IMR-90 (cell line): ENCODE data around the gene LINGO4. TPM values are rescaled to one million over a fixed set of nuclear protein-coding genes. Genes with fewer than 3 reads are reported as not detected.

Experiments
- ATAC-seq: fragments of 200-7000 bp; cut with Tn5 transposase; 2 replicates; pipeline ENCODE4 v1.9.1; 2020; ENCODE audit warnings: low read depth, mild to moderate bottlenecking, moderate library complexity
- BruUV-seq: library from RNA; stranded (reverse); fragments of 400-500 nt; replicated peaks from 2 replicates; lab custom pipeline; 2021; lab: Mats Ljungman, UMichigan
- CTCF ChIA-PET: fragments of 300-600 bp; formaldehyde crosslinking; extraction: SDS; loops from one replicate; lab custom pipeline; 2021; ENCODE audit warnings: antibody characterized with exemption; lab: Yijun Ruan, JAX
- POLR2A ChIA-PET: fragments of 300-600 bp; sonication (Branson Sonifier 250); formaldehyde crosslinking; loops from one replicate; lab custom pipeline; 2022; ENCODE audit warnings: antibody characterized with exemption; ENCODE audit not compliant: unreplicated experiment; lab: Charles Lee
- DNase-seq: peaks from one replicate; pipeline ENCODE4 v3.0.0; 2013
- H2AFZ ChIP-seq: replicated peaks from 2 replicates; pipeline ENCODE3; 2013; ENCODE audit warnings: low read length, mild to moderate bottlenecking; ENCODE audit not compliant: poor library complexity
- H2AK5ac ChIP-seq: 2 replicates; pipeline ENCODE4 v1.6.1; 2013; ENCODE audit warnings: low read depth, low read length, inconsistent platforms
- H2AK9ac ChIP-seq: replicated peaks from 2 replicates; pipeline ENCODE3; 2013; ENCODE audit warnings: mild to moderate bottlenecking, low read depth, low read length, moderate library complexity; ENCODE audit not compliant: poor library complexity
- H2BK120ac ChIP-seq: 2 replicates; pipeline ENCODE4 v1.6.1; 2013; ENCODE audit warnings: low read depth, low read length, inconsistent platforms
- H2BK15ac ChIP-seq: 3 replicates; pipeline ENCODE4 v1.6.1; 2013; ENCODE audit warnings: low read depth, low read length, inconsistent platforms
- H2BK20ac ChIP-seq: 2 replicates; pipeline ENCODE4 v1.6.1; 2013; ENCODE audit warnings: low read depth, mild to moderate bottlenecking, inconsistent platforms, low read length, moderate library complexity
- H2BK5ac ChIP-seq: 2 replicates; pipeline ENCODE4 v1.6.1; 2013; ENCODE audit warnings: mild to moderate bottlenecking, low read depth, low read length, inconsistent platforms; ENCODE audit not compliant: poor library complexity, severe bottlenecking
- H3K14ac ChIP-seq: replicated peaks from 2 replicates; pipeline ENCODE4 v1.6.1; 2013; ENCODE audit warnings: low read depth, low read length, inconsistent platforms
- H3K18ac ChIP-seq: 2 replicates; pipeline ENCODE4 v1.6.1; 2013; ENCODE audit warnings: low read depth, low read length, control low read depth
- H3K23ac ChIP-seq: 2 replicates; pipeline ENCODE4 v1.6.1; 2013; ENCODE audit warnings: low read depth, low read length, inconsistent platforms
- H3K27ac ChIP-seq: 2 replicates; pipeline ENCODE4 v1.5.1; 2013; ENCODE audit warnings: mild to moderate bottlenecking, control low read depth, low read length; ENCODE audit not compliant: insufficient read depth
- H3K27me3 ChIP-seq: 2 replicates; pipeline ENCODE4 v1.6.1; 2013; ENCODE audit warnings: low read length; ENCODE audit not compliant: control insufficient read depth, insufficient read depth
- H3K36me3 ChIP-seq: 2 replicates; pipeline ENCODE4 v1.6.1; 2013; ENCODE audit warnings: low read length, mixed read lengths; ENCODE audit not compliant: control insufficient read depth, insufficient read depth
- H3K4ac ChIP-seq: 2 replicates; pipeline ENCODE4 v1.6.1; 2013; ENCODE audit warnings: low read depth, low read length, inconsistent platforms
- H3K4me1 ChIP-seq: 2 replicates; pipeline ENCODE4 v1.6.1; 2013; ENCODE audit warnings: low read length, mixed read lengths; ENCODE audit not compliant: control insufficient read depth, insufficient read depth
- H3K4me2 ChIP-seq: 2 replicates; pipeline ENCODE4 v1.6.1; 2013; ENCODE audit warnings: low read depth, mild to moderate bottlenecking, control low read depth, low read length, moderate library complexity
- H3K4me3 ChIP-seq: 2 replicates; pipeline ENCODE4 v1.5.1; 2013; ENCODE audit warnings: low read depth, mild to moderate bottlenecking, control low read depth, low read length, moderate library complexity; ENCODE audit not compliant: insufficient read depth
- H3K56ac ChIP-seq: 2 replicates; pipeline ENCODE4 v1.6.1; 2013; ENCODE audit warnings: low read length, inconsistent platforms; ENCODE audit not compliant: insufficient read depth; ENCODE audit errors: extremely low read depth
- H3K79me1 ChIP-seq, 2 experiments: 2 replicates each; pipeline ENCODE4 v1.6.1; 2013; ENCODE audit warnings: low read length in 2 of 2, inconsistent platforms in 1 of 2, low read depth in 1 of 2
- H3K9ac ChIP-seq: 2 replicates; pipeline ENCODE4 v1.6.1; 2013; ENCODE audit warnings: low read depth, low read length, control low read depth
- H3K9me1 ChIP-seq: 2 replicates; pipeline ENCODE4 v1.6.1; 2013; ENCODE audit warnings: low read length, inconsistent platforms; ENCODE audit not compliant: insufficient read depth
- H3K9me3 ChIP-seq: 2 replicates; pipeline ENCODE4 v1.6.1; 2013; ENCODE audit warnings: low read length; ENCODE audit not compliant: control insufficient read depth, insufficient read depth
- H4K20me1 ChIP-seq: 2 replicates; pipeline ENCODE4 v1.6.1; 2013; ENCODE audit warnings: low read length, inconsistent platforms; ENCODE audit not compliant: insufficient read depth
- H4K5ac ChIP-seq: 2 replicates; pipeline ENCODE4 v1.6.1; 2013; ENCODE audit warnings: mild to moderate bottlenecking, low read depth, low read length, control low read depth
- H4K8ac ChIP-seq, 2 experiments: 2 replicates each; pipeline ENCODE4 v1.6.1; 2013; ENCODE audit warnings: low read depth in 2 of 2, low read length in 2 of 2, control low read depth in 1 of 2, inconsistent platforms in 1 of 2
- H4K91ac ChIP-seq: 2 replicates; pipeline ENCODE4 v1.6.1; 2013; ENCODE audit warnings: low read depth, low read length, inconsistent platforms; ENCODE audit not compliant: insufficient read depth
- BHLHE40 ChIP-seq: fragments of 150-350 bp; IDR thresholded peaks from 2 replicates; pipeline ENCODE4 v1.6.1; 2016; ENCODE audit warnings: mild to moderate bottlenecking, low read depth, low read length
- CTCF ChIP-seq: conservative IDR thresholded peaks from 2 replicates; pipeline ENCODE4 v1.5.1; 2012; ENCODE audit warnings: mild to moderate bottlenecking, low read depth, low read length, improper control_type of control experiment
- NFE2L2 ChIP-seq: fragments of 150-350 bp; IDR thresholded peaks from 2 replicates; pipeline ENCODE4 v1.6.1; 2016; ENCODE audit warnings: low read depth, mild to moderate bottlenecking, low read length
- SMC3 ChIP-seq: fragments of 150-350 bp; IDR thresholded peaks from 2 replicates; pipeline ENCODE4 v1.6.1; 2016; ENCODE audit warnings: low read depth, mild to moderate bottlenecking, antibody characterized with exemption, low read length, moderate library complexity
- WGBS, 2 experiments: methylation state at CpG; one replicate each; pipeline versions ENCODE4 v1.1.5 to v1.1.7; 2013; ENCODE audit warnings: missing lambda C conversion rate in 2 of 2; ENCODE audit not compliant: insufficient read length in 1 of 2; ENCODE audit errors: extremely low coverage in 2 of 2; 5-methylcytosine and 5-hydroxymethylcytosine counted together
- dilution Hi-C: fragments of 300-500 bp; cut with HindIII; formaldehyde crosslinking; loops from one replicate; pipeline ENCODE4 v1.14.3; 2018; ENCODE audit warnings: low sequenced_read_pairs; ENCODE audit not compliant: unreplicated experiment
- in situ Hi-C: fragments of 300-500 bp; cut with MboI; formaldehyde crosslinking; loops from 3 replicates; pipeline ENCODE4 v1.14.3; 2019; ENCODE audit warnings: low sequenced_read_pairs, inconsistent platforms, mixed read lengths
- intact Hi-C: fragments of 100-400 bp; cut with micrococcal nuclease; formaldehyde crosslinking; loops from 2 replicates; pipeline ENCODE4 v1.10.0; 2022
- polyA plus RNA-seq, 3 experiments: library from polyadenylated mRNA; depleted of rRNA; stranded (reverse); fragments of >200 nt; gene quantifications; 2 replicates each; pipeline ENCODE4 v1.2.3, GENCODE V29; 2012; ENCODE audit warnings: low replicate concordance in 1 of 3
- total RNA-seq: library from RNA; depleted of rRNA; stranded (reverse); fragments of >200 nt; gene quantifications from 2 replicates; pipeline ENCODE4 v1.2.3, GENCODE V29; 2012

Gene LINGO4
- total and polyA plus RNA-seq, 2 of the 4 experiments (the other 2 are of a cell fraction), result not detected

GRCh38 chr1:151838222-151839081 lies 33.2 kb upstream of the LINGO4 start:
- CTCF ChIA-PET, result no interaction called here
- Histone ChIP-seq H3K36me3 (no peaks in the 10 kb centered on the region), H3K27ac (no peak overlapping the region), H3K18ac (no peak overlapping the region), H3K27me3 (peaks cover 61% of the 10 kb centered on the region), H3K9me3 (no peaks in the 10 kb centered on the region), H3K9ac (no peak overlapping the region), H3K23ac (no peak overlapping the region), H3K56ac (no peak overlapping the region), H4K20me1 (no peaks in the 10 kb centered on the region), H2AFZ (peak overlapping the region; percentile 86), H2BK5ac (no peak overlapping the region), H3K9me1 (no peaks in the 10 kb centered on the region), H3K4me2 (peak overlapping the region; percentile 16; the same call in 1 of the 2 replicates), H3K79me1 (no peaks in the 10 kb centered on the region), H4K5ac (no peak overlapping the region), H2AK5ac (no peak overlapping the region), H2BK120ac (no peak overlapping the region), H3K4me1 (no peaks in the 10 kb centered on the region; the same call in 1 of the 2 replicates), H3K4ac (no peak overlapping the region), H3K14ac (no peak overlapping the region), H2BK15ac (no peak overlapping the region), H4K8ac (no peak overlapping the region), H2BK20ac (no peak overlapping the region), H4K91ac (no peak overlapping the region), H2AK9ac (no peak overlapping the region), H3K4me3 (peak overlapping the region; percentile 36)
- POLR2A ChIA-PET, result no interaction called here
- in situ Hi-C loops (no loop called here), intact Hi-C loops (loop anchor here (5.0 to 10.0 kb wide), 2 partner anchors 76 to 294 kb away; partner anchors contain the start of genes MRPL9 and TUFT1), dilution Hi-C loops (no loop called here)
- DNase-seq (peak; percentile 10), ATAC-seq (peak; percentile 85)
- no peak for TF ChIP-seq CTCF
- TF ChIP-seq SMC3, result no peak
- TF ChIP-seq NFE2L2, result no peak
- 0 out of 2 replicates have a peak, but pooled peaks have one; percentile 17 for TF ChIP-seq BHLHE40
- no TSS peak for BruUV-seq
- 2% methylated on average over 66 of the region's 117 CpGs; no CpG with 5 or more reads in 1 of the 2 experiments for WGBS, 2 experiments
